Neuronal stem cell (in vitro differentiated cells): ENCODE data around the gene SMTNL2.
A peak's percentile ranks its signal among the peaks of the same experiment; 100 is the strongest.

Experiments used
- DNase-seq: peaks from one replicate; pipeline ENCODE4 v3.0.0-alpha.2; 2013; ENCODE audit warnings: low spot score
- H2AFZ ChIP-seq: one replicate; pipeline ENCODE4 v1.6.1; 2013; ENCODE audit warnings: mild to moderate bottlenecking, low read length, inconsistent platforms
- H2AK5ac ChIP-seq: 2 replicates; pipeline ENCODE4 v1.6.1; 2013; ENCODE audit warnings: low read depth, mild to moderate bottlenecking, inconsistent platforms, low read length, moderate library complexity, mixed read lengths
- H2BK120ac ChIP-seq: 2 replicates; pipeline ENCODE4 v1.6.1; 2013; ENCODE audit warnings: low read depth, mild to moderate bottlenecking, inconsistent platforms, low read length, moderate library complexity, mixed read lengths
- H2BK12ac ChIP-seq: one replicate; pipeline ENCODE4 v1.6.1; 2013; ENCODE audit warnings: low read length, inconsistent platforms
- H2BK15ac ChIP-seq: 2 replicates; pipeline ENCODE4 v1.6.1; 2013; ENCODE audit warnings: mild to moderate bottlenecking, low read length, inconsistent platforms, mixed read lengths
- H2BK5ac ChIP-seq: one replicate; pipeline ENCODE4 v1.6.1; 2013; ENCODE audit warnings: inconsistent platforms, mild to moderate bottlenecking, low read length, moderate library complexity
- H3K14ac ChIP-seq: one replicate; pipeline ENCODE4 v1.6.1; 2013; ENCODE audit warnings: low read length, inconsistent platforms
- H3K18ac ChIP-seq: 2 replicates; pipeline ENCODE4 v1.6.1; 2013; ENCODE audit warnings: low read length, inconsistent platforms
- H3K23ac ChIP-seq: 2 replicates; pipeline ENCODE4 v1.6.1; 2013; ENCODE audit warnings: low read depth, mild to moderate bottlenecking, mixed read lengths, low read length, inconsistent platforms; ENCODE audit not compliant: poor library complexity
- H3K27ac ChIP-seq: replicated peaks from 3 replicates; pipeline ENCODE4 v1.5.1; 2013; ENCODE audit warnings: low read length, inconsistent platforms
- H3K27me3 ChIP-seq, 3 experiments: 2 replicates each; pipeline ENCODE4 v1.6.1; 2013; ENCODE audit warnings: low read length in 3 of 3, mild to moderate bottlenecking in 2 of 3, inconsistent platforms in 1 of 3, low read depth in 1 of 3, mixed read lengths in 1 of 3, moderate library complexity in 1 of 3; ENCODE audit not compliant: control insufficient read depth in 3 of 3, insufficient read depth in 3 of 3
- H3K36me3 ChIP-seq, 2 donors: replicated peaks in 1 of 2; 2 replicates each; pipeline ENCODE4 v1.6.1; 2013; ENCODE audit warnings: low read length in 2 of 2; ENCODE audit not compliant: control insufficient read depth in 2 of 2, insufficient read depth in 2 of 2
- H3K4ac ChIP-seq: 2 replicates; pipeline ENCODE4 v1.6.1; 2013; ENCODE audit warnings: inconsistent platforms, mild to moderate bottlenecking, low read length, moderate library complexity
- H3K4me1 ChIP-seq, 2 donors: 1 replicate in 1 of 2; 2 replicates in 1 of 2; pipeline ENCODE4 v1.6.1; 2013; ENCODE audit warnings: low read length in 2 of 2, low read depth in 1 of 2; ENCODE audit not compliant: control insufficient read depth in 2 of 2, insufficient read depth in 1 of 2
- H3K4me2 ChIP-seq: one replicate; pipeline ENCODE4 v1.6.1; 2013; ENCODE audit warnings: mild to moderate bottlenecking, low read length, inconsistent platforms; ENCODE audit not compliant: insufficient read depth, poor library complexity, severe bottlenecking
- H3K4me3 ChIP-seq, 2 donors: 2 replicates each; pipeline ENCODE4 v1.5.1; 2013; ENCODE audit warnings: low read length in 2 of 2, mild to moderate bottlenecking in 2 of 2, inconsistent platforms in 1 of 2, moderate library complexity in 1 of 2
- H3K79me1 ChIP-seq: one replicate; pipeline ENCODE4 v1.6.1; 2013; ENCODE audit warnings: low read depth, mild to moderate bottlenecking, inconsistent platforms, low read length, moderate library complexity
- H3K9ac ChIP-seq: one replicate; pipeline ENCODE4 v1.6.1; 2013; ENCODE audit warnings: mild to moderate bottlenecking, low read depth, low read length, inconsistent platforms; ENCODE audit not compliant: poor library complexity
- H3K9me3 ChIP-seq, 2 donors: replicated peaks in 1 of 2; 2 replicates each; pipeline versions ENCODE3 to v1.6.1; 2013; ENCODE audit warnings: low read length in 2 of 2, mild to moderate bottlenecking in 2 of 2, inconsistent platforms in 1 of 2, low read depth in 1 of 2, mixed read lengths in 1 of 2, moderate library complexity in 1 of 2; ENCODE audit not compliant: control insufficient read depth in 2 of 2, insufficient read depth in 1 of 2
- H4K8ac ChIP-seq: one replicate; pipeline ENCODE4 v1.6.1; 2013; ENCODE audit warnings: low read depth, mild to moderate bottlenecking, inconsistent platforms, low read length, moderate library complexity
- H4K91ac ChIP-seq: one replicate; pipeline ENCODE4 v1.6.1; 2013; ENCODE audit warnings: low read length, low read depth, mild to moderate bottlenecking, inconsistent platforms; ENCODE audit not compliant: poor library complexity
- WGBS, 2 donors: extraction: QIAGEN DNeasy Blood & Tissue Kit; methylation state at CpG; one replicate each; pipeline ENCODE4 v1.1.7; 2013; ENCODE audit warnings: missing lambda C conversion rate in 2 of 2, mixed read lengths in 1 of 2; ENCODE audit not compliant: insufficient read length in 2 of 2, insufficient replicate concordance in 1 of 2; ENCODE audit errors: extremely low coverage in 2 of 2; 5-methylcytosine and 5-hydroxymethylcytosine counted together

SMTNL2 gene

GRCh38 chr17:4547118-4547906, 37.0 kb upstream of the SMTNL2 start:
- H2AK5ac ChIP-seq, result no peak overlapping the region
- DNase-seq, result no peak
- no peak overlapping the region for H3K14ac ChIP-seq

DNA sequence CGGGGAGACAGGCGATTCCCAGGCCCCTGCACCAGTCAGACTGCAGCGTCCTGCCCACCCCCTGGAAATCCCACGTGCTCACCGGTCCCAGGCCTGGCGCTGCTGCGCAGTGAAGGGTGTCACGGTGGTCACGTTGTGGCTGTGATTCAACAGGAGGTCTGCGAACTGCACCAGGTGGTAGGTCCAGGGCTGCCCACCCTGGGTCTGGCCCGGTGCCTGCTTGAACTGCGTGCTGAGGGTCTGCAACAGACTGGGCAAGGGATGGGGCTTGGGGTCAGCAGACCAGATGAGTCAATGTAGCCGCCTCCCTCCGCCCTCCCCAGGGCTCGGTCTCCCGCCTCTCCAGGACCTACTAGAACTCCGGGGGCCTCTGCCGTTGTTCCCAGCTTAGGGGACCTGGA, 36.3 kb upstream of the SMTNL2 start:
- no peak overlapping the region for H4K91ac ChIP-seq
- no peak overlapping the region for H3K23ac ChIP-seq
- no peak overlapping the region for H3K4me2 ChIP-seq
- no peak overlapping the region for H4K8ac ChIP-seq
- no peak for DNase-seq
- no peak overlapping the region for H3K9ac ChIP-seq
- H2AK5ac ChIP-seq, result no peak overlapping the region
- no peaks in the 10 kb centered on the region for H3K27me3 ChIP-seq
- no peaks in the 10 kb centered on the region for H3K9me3 ChIP-seq
- H3K36me3 ChIP-seq, result peaks cover 53 to 81% of the 10 kb centered on the region in 2 donors
- H2AFZ ChIP-seq, result no peak overlapping the region
- H2BK15ac ChIP-seq, result no peak overlapping the region
- H2BK5ac ChIP-seq, result peak overlapping the region; percentile 53
- no peak overlapping the region for H3K14ac ChIP-seq
- H3K4me3 ChIP-seq, result no peak overlapping the region
- H3K18ac ChIP-seq, result no peak overlapping the region
- no peak overlapping the region for H2BK120ac ChIP-seq
- H3K27ac ChIP-seq, result no peak overlapping the region
- no peak overlapping the region for H3K4ac ChIP-seq
- no CpG with 5 or more reads among the region's 18 CpGs for WGBS, 2 donors
- H3K4me1 ChIP-seq, result peaks cover 0 to 3% of the 10 kb centered on the region in 2 donors
- peaks cover 7% of the 10 kb centered on the region for H3K79me1 ChIP-seq
- H2BK12ac ChIP-seq, result no peak overlapping the region

More at GRCh38 chr17:4547118-4547906, 37.0 kb upstream of the SMTNL2 start:
- Histone ChIP-seq H2BK120ac (no peak overlapping the region), H2BK15ac (no peak overlapping the region), H3K23ac (no peak overlapping the region), H3K18ac (no peak overlapping the region), H3K9me3 (no peaks in the 10 kb centered on the region), H3K27ac (no peak overlapping the region), H2BK12ac (no peak overlapping the region), H4K91ac (no peak overlapping the region), H3K36me3 (peaks cover 57 to 83% of the 10 kb centered on the region in 2 donors), H3K4ac (no peak overlapping the region), H4K8ac (no peak overlapping the region), H2BK5ac (peak overlapping the region; percentile 53), H2AFZ (no peak overlapping the region), H3K4me1 (peaks cover 0 to 3% of the 10 kb centered on the region in 2 donors), H3K27me3 (no peaks in the 10 kb centered on the region), H3K9ac (no peak overlapping the region), H3K4me3 (no peak overlapping the region), H3K4me2 (no peak overlapping the region), H3K79me1 (peaks cover 11% of the 10 kb centered on the region)
- no CpG with 5 or more reads among the region's 17 CpGs for WGBS, 2 donors

- Histone ChIP-seq H3K9me3 (no peaks in the 10 kb centered on the region), H4K8ac (no peak overlapping the region), H2BK5ac (peak overlapping the region; percentile 53), H3K4me1 (peaks cover 2 to 3% of the 10 kb centered on the region in 2 donors), H3K27me3 (no peaks in the 10 kb centered on the region), H2AK5ac (no peak overlapping the region), H3K9ac (no peak overlapping the region), H2BK12ac (no peak overlapping the region), H3K79me1 (peaks cover 7% of the 10 kb centered on the region), H3K14ac (peak overlapping the region; percentile 56), H4K91ac (no peak overlapping the region), H3K36me3 (peaks cover 53 to 81% of the 10 kb centered on the region in 2 donors), H3K27ac (no peak overlapping the region), H3K18ac (no peak overlapping the region), H3K23ac (peak overlapping the region; percentile 43), H2BK15ac (no peak overlapping the region), H3K4ac (no peak overlapping the region), H2AFZ (no peak overlapping the region), H2BK120ac (no peak overlapping the region), H3K4me2 (no peak overlapping the region), H3K4me3 (no peak overlapping the region)
- DNase-seq, result no peak
- WGBS, 2 donors, result no CpG with 5 or more reads among the region's 24 CpGs
Observed at GRCh38 chr17:4548721-4549531, 35.4 kb upstream of the SMTNL2 start.
